PC-3 (cell line): ENCODE measurements around the gene AFF3. TPM values are rescaled to one million over a fixed set of nuclear protein-coding genes. Genes with fewer than 3 reads are reported as not detected.

Source experiments
- ATAC-seq: fragments of 200-7000 bp; cut with Tn5 transposase; 2 replicates; pipeline ENCODE4 v1.9.1; 2020; ENCODE audit warnings: mild to moderate bottlenecking, moderate library complexity
- BruUV-seq: library from RNA; stranded (reverse); fragments of 400-500 nt; replicated peaks from 2 replicates; lab custom pipeline; 2021; lab: Mats Ljungman, UMichigan
- CTCF ChIA-PET: fragments of 300-600 bp; sonication (Branson Sonifier 250); formaldehyde crosslinking; loops from one replicate; lab custom pipeline; 2022; ENCODE audit warnings: antibody characterized with exemption; lab: Charles Lee
- POLR2A ChIA-PET: fragments of 300-600 bp; sonication (Branson Sonifier 250); formaldehyde crosslinking; loops from one replicate; lab custom pipeline; 2022; ENCODE audit warnings: antibody characterized with exemption; ENCODE audit not compliant: unreplicated experiment; lab: Charles Lee
- DNase-seq: peaks from one replicate; pipeline ENCODE4 v3.0.0-alpha.2; 2015
- H2AFZ ChIP-seq: fragments of 300-600 bp; sonication (generic); 2 replicates; pipeline ENCODE4 v1.6.0; 2016; ENCODE audit warnings: antibody characterized with exemption, low read length
- H3F3A ChIP-seq: fragments of 300-600 bp; sonication (generic); one replicate; pipeline ENCODE4 v1.6.0; 2017; ENCODE audit warnings: antibody characterized with exemption, low read length, control low read depth, mild to moderate bottlenecking; ENCODE audit not compliant: unreplicated experiment
- H3K27ac ChIP-seq: fragments of 300-600 bp; sonication (generic); 2 replicates; pipeline ENCODE4 v1.5.1; 2016; ENCODE audit warnings: mild to moderate bottlenecking, low read length
- H3K27me3 ChIP-seq: fragments of 300-600 bp; sonication (generic); 2 replicates; pipeline ENCODE4 v1.6.1; 2016; ENCODE audit warnings: low read length, mixed read lengths
- H3K36me3 ChIP-seq: fragments of 300-600 bp; sonication (generic); 2 replicates; pipeline ENCODE4 v1.6.1; 2016; ENCODE audit warnings: low read depth, mixed run types, low read length, mixed read lengths
- H3K4me1 ChIP-seq: fragments of 300-600 bp; sonication (generic); 2 replicates; pipeline ENCODE4 v1.5.1; 2016; ENCODE audit warnings: low read length; ENCODE audit not compliant: insufficient read depth
- H3K4me2 ChIP-seq: fragments of 300-600 bp; sonication (generic); 2 replicates; pipeline ENCODE4 v1.6.0; 2016; ENCODE audit warnings: low read length
- H3K4me3 ChIP-seq: fragments of 300-600 bp; sonication (generic); 2 replicates; pipeline ENCODE4 v1.5.1; 2016; ENCODE audit warnings: mild to moderate bottlenecking, low read length, mixed read lengths
- H3K79me2 ChIP-seq: fragments of 300-600 bp; sonication (generic); 2 replicates; pipeline ENCODE4 v1.6.1; 2017; ENCODE audit warnings: low read length, mixed read lengths
- H3K9ac ChIP-seq: fragments of 300-600 bp; sonication (generic); 2 replicates; pipeline ENCODE4 v1.6.0; 2016; ENCODE audit warnings: mild to moderate bottlenecking, low read length
- H3K9me2 ChIP-seq: fragments of 300-600 bp; sonication (generic); replicated peaks from 2 replicates; pipeline ENCODE4 v1.6.1; 2016; ENCODE audit warnings: mixed run types, low read length, mixed read lengths
- H3K9me3 ChIP-seq: fragments of 300-600 bp; sonication (generic); 2 replicates; pipeline ENCODE4 v1.6.1; 2016; ENCODE audit warnings: low read length, mixed read lengths
- H4K20me1 ChIP-seq: fragments of 300-600 bp; sonication (generic); 2 replicates; pipeline ENCODE4 v1.6.1; 2016; ENCODE audit warnings: low read length, mixed read lengths
- CTCF ChIP-seq: fragments of 300-600 bp; sonication (generic); conservative IDR thresholded peaks from 2 replicates; pipeline ENCODE4 v1.5.1; 2017; ENCODE audit warnings: antibody characterized with exemption, low read depth, mild to moderate bottlenecking, low read length
- EZH2 ChIP-seq: fragments of 300-600 bp; sonication (generic); IDR thresholded peaks from one replicate; pipeline ENCODE4 v1.6.1; 2017; ENCODE audit warnings: antibody characterized with exemption, mild to moderate bottlenecking, low read length; ENCODE audit not compliant: unreplicated experiment
- EZH2phosphoT487 ChIP-seq: fragments of 300-600 bp; sonication (generic); IDR thresholded peaks from 2 replicates; pipeline ENCODE4 v1.6.1; 2018; ENCODE audit warnings: mild to moderate bottlenecking, antibody characterized with exemption, low read length, borderline replicate concordance
- intact Hi-C: fragments of 100-400 bp; cut with micrococcal nuclease; formaldehyde crosslinking; loops from 2 replicates; pipeline ENCODE4 v1.9.0; 2023
- total RNA-seq: library from RNA; depleted of rRNA; stranded (reverse); fragments of >200 nt; gene quantifications from 2 replicates; pipeline ENCODE4 v1.2.3, GENCODE V29; 2014

Gene AFF3
- total RNA-seq, 1 experiment from 2014 or later = 0.04 TPM

GRCh38 chr2:99875627-99876201, 266.7 kb downstream of the AFF3 start:
- H3K36me3 ChIP-seq = no peaks in the 10 kb centered on the region
- H3K4me2 ChIP-seq = no peak overlapping the region
- H3K27me3 ChIP-seq = no peaks in the 10 kb centered on the region
- TF ChIP-seq EZH2phosphoT487 (no peak), EZH2 (no peak), CTCF (no peak)
- no peak overlapping the region for H2AFZ ChIP-seq
- ChIA-PET CTCF (no interaction called here), POLR2A (no interaction called here)
- no TSS peak for BruUV-seq
- H3K79me2 ChIP-seq = no peaks in the 10 kb centered on the region
- H3K4me3 ChIP-seq = no peak overlapping the region
- H3K9ac ChIP-seq = no peak overlapping the region
- H3K4me1 ChIP-seq = peaks cover 17% of the 10 kb centered on the region
- no peaks in the 10 kb centered on the region for H4K20me1 ChIP-seq
- no peaks in the 10 kb centered on the region for H3K9me3 ChIP-seq
- no peaks in the 10 kb centered on the region for H3F3A ChIP-seq
- ATAC-seq = no peak
- H3K9me2 ChIP-seq = no peaks in the 10 kb centered on the region
- no peak overlapping the region for H3K27ac ChIP-seq
- intact Hi-C loops = no loop called here
- no peak for DNase-seq

- DNase-seq (no peak), ATAC-seq (no peak)
- H3K4me2 ChIP-seq = no peak overlapping the region
- no peaks in the 10 kb centered on the region for H3K9me3 ChIP-seq
- H3F3A ChIP-seq = no peaks in the 10 kb centered on the region
- H2AFZ ChIP-seq = no peak overlapping the region
- BruUV-seq = no TSS peak
- no peaks in the 10 kb centered on the region for H3K36me3 ChIP-seq
- H3K4me1 ChIP-seq = 0 out of 2 replicates have a peak, but pooled peaks cover 3% of the 10 kb centered on the region
- no peaks in the 10 kb centered on the region for H3K9me2 ChIP-seq
- ChIA-PET POLR2A (no interaction called here), CTCF (no interaction called here)
- H4K20me1 ChIP-seq = no peaks in the 10 kb centered on the region
- H3K79me2 ChIP-seq = no peaks in the 10 kb centered on the region
- H3K9ac ChIP-seq = no peak overlapping the region
- no peak overlapping the region for H3K4me3 ChIP-seq
- intact Hi-C loops = no loop called here
- H3K27ac ChIP-seq = no peak overlapping the region
- no peaks in the 10 kb centered on the region for H3K27me3 ChIP-seq
- TF ChIP-seq EZH2phosphoT487 = no peak
- no peak for TF ChIP-seq CTCF
- TF ChIP-seq EZH2 = no peak
Measured at GRCh38 chr2:99868260-99868659, 274.1 kb downstream of the AFF3 start.

GRCh38 chr2:99867770-99868169, 274.6 kb downstream of the AFF3 start:
- DNase-seq = peak; percentile 18
- H3K27me3 ChIP-seq = no peaks in the 10 kb centered on the region
- intact Hi-C loops = no loop called here
- H3K9ac ChIP-seq = no peak overlapping the region
- no peaks in the 10 kb centered on the region for H4K20me1 ChIP-seq
- POLR2A ChIA-PET = no interaction called here
- H3K4me2 ChIP-seq = no peak overlapping the region
- H3K9me3 ChIP-seq = no peaks in the 10 kb centered on the region
- no peaks in the 10 kb centered on the region for H3K9me2 ChIP-seq
- no peak for TF ChIP-seq CTCF
- TF ChIP-seq EZH2phosphoT487 = no peak
- no peak for TF ChIP-seq EZH2
- no peak overlapping the region for H3K4me3 ChIP-seq
- no peak for ATAC-seq
- no peaks in the 10 kb centered on the region for H3K79me2 ChIP-seq
- H3F3A ChIP-seq = no peaks in the 10 kb centered on the region
- H3K36me3 ChIP-seq = no peaks in the 10 kb centered on the region
- H2AFZ ChIP-seq = no peak overlapping the region
- CTCF ChIA-PET = no interaction called here
- no TSS peak for BruUV-seq
- H3K4me1 ChIP-seq = 0 out of 2 replicates have a peak, but pooled peaks cover 3% of the 10 kb centered on the region
- H3K27ac ChIP-seq = no peak overlapping the region
